Loucy (cell line): ENCODE measurements around the gene CPXM2.

Source experiments
- H2AFZ ChIP-seq: fragments of 200-600 bp; sonication (generic); 2 replicates; pipeline ENCODE4 v1.6.0; 2016; ENCODE audit warnings: antibody characterized with exemption, mild to moderate bottlenecking, low read length, moderate library complexity
- H3F3A ChIP-seq: fragments of 200-600 bp; 2 replicates; pipeline ENCODE4 v1.6.0; 2016; ENCODE audit warnings: antibody characterized with exemption, low read depth, mild to moderate bottlenecking
- H3K27me3 ChIP-seq: fragments of 200-600 bp; sonication (generic); 2 replicates; pipeline ENCODE4 v1.6.1; 2014; ENCODE audit warnings: low read length, mild to moderate bottlenecking; ENCODE audit not compliant: insufficient read depth, poor library complexity, severe bottlenecking
- H3K36me3 ChIP-seq: fragments of 200-600 bp; sonication (generic); 2 replicates; pipeline ENCODE4 v1.6.1; 2016; ENCODE audit warnings: low read length; ENCODE audit not compliant: insufficient read depth
- H3K4me1 ChIP-seq: fragments of 200-600 bp; sonication (generic); 2 replicates; pipeline ENCODE4 v1.5.1; 2014; ENCODE audit warnings: low read length, mild to moderate bottlenecking; ENCODE audit not compliant: insufficient read depth, poor library complexity, severe bottlenecking
- H3K4me2 ChIP-seq: fragments of 200-600 bp; sonication (generic); 2 replicates; pipeline ENCODE4 v1.6.0; 2014; ENCODE audit warnings: antibody characterized with exemption, low read length, low read depth, mild to moderate bottlenecking; ENCODE audit not compliant: poor library complexity, severe bottlenecking
- H3K4me3 ChIP-seq: fragments of 200-600 bp; sonication (generic); 2 replicates; pipeline ENCODE4 v1.5.1; 2014; ENCODE audit warnings: low read length, mild to moderate bottlenecking, mixed read lengths; ENCODE audit not compliant: poor library complexity, severe bottlenecking
- H3K79me2 ChIP-seq: fragments of 200-600 bp; sonication (generic); 2 replicates; pipeline ENCODE4 v1.6.1; 2014; ENCODE audit warnings: low read length; ENCODE audit not compliant: insufficient read depth
- H3K9ac ChIP-seq: fragments of 200-600 bp; sonication (generic); 2 replicates; pipeline ENCODE4 v1.6.0; 2014; ENCODE audit warnings: mild to moderate bottlenecking, low read depth, low read length, moderate library complexity; ENCODE audit not compliant: poor library complexity, severe bottlenecking
- H3K9me2 ChIP-seq: fragments of 200-600 bp; sonication (generic); replicated peaks from 2 replicates; pipeline ENCODE4 v1.6.1; 2016; ENCODE audit warnings: low read depth, low read length, mixed read lengths
- H3K9me3 ChIP-seq: fragments of 200-600 bp; sonication (generic); 2 replicates; pipeline ENCODE4 v1.6.1; 2014; ENCODE audit warnings: mild to moderate bottlenecking, antibody characterized with exemption, low read length, low read depth; ENCODE audit not compliant: insufficient read depth
- H4K20me1 ChIP-seq: fragments of 200-600 bp; sonication (generic); 2 replicates; pipeline ENCODE4 v1.6.0; 2014; ENCODE audit warnings: antibody characterized with exemption, low read length, mild to moderate bottlenecking; ENCODE audit not compliant: insufficient read depth, poor library complexity, severe bottlenecking
- CTCF ChIP-seq: fragments of 200-600 bp; sonication (generic); conservative IDR thresholded peaks from 2 replicates; pipeline ENCODE4 v1.5.1; 2014; ENCODE audit warnings: mild to moderate bottlenecking, antibody characterized with exemption, low read length
- EZH2phosphoT487 ChIP-seq: fragments of 200-600 bp; IDR thresholded peaks from 2 replicates; pipeline ENCODE4 v1.6.1; 2018; ENCODE audit warnings: antibody characterized with exemption, mild to moderate bottlenecking, moderate library complexity, borderline replicate concordance

CPXM2 gene

DNA sequence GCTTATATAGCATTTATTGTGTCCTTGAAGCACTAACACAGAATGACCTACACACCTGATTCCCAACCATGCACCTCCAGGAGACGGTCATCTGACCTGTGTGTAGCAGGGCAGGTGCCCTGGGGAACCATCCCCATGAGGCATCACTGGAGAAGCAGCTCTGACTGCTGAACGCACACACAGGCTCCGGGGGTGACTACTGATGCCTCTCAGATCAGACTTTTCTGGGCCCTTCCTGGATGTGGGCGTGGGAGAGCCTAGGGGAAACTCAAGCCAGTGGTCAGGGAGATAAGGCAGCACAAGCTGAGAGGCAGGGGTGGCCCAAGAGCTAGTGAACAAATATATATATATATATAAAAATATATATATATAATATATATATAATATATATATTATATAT is 37.6 kb downstream of the CPXM2 start:
- Histone ChIP-seq H3K4me3 (no peak overlapping the region), H3K79me2 (no peaks in the 10 kb centered on the region), H3K27me3 (no peaks in the 10 kb centered on the region), H2AFZ (no peak overlapping the region), H3K9ac (no peak overlapping the region), H4K20me1 (no peaks in the 10 kb centered on the region), H3K4me2 (no peak overlapping the region), H3K9me2 (no peaks in the 10 kb centered on the region), H3F3A (no peaks in the 10 kb centered on the region), H3K36me3 (no peaks in the 10 kb centered on the region), H3K9me3 (no peaks in the 10 kb centered on the region), H3K4me1 (no peaks in the 10 kb centered on the region)
- TF ChIP-seq EZH2phosphoT487 (no peak), CTCF (no peak)

- no peaks in the 10 kb centered on the region for H4K20me1 ChIP-seq
- no peak overlapping the region for H3K4me3 ChIP-seq
- H3K27me3 ChIP-seq = no peaks in the 10 kb centered on the region
- no peaks in the 10 kb centered on the region for H3K9me2 ChIP-seq
- no peak overlapping the region for H3K9ac ChIP-seq
- no peak for TF ChIP-seq CTCF
- no peak for TF ChIP-seq EZH2phosphoT487
- H3K4me1 ChIP-seq = no peaks in the 10 kb centered on the region
- no peaks in the 10 kb centered on the region for H3K36me3 ChIP-seq
- H3K9me3 ChIP-seq = no peaks in the 10 kb centered on the region
- H3K79me2 ChIP-seq = no peaks in the 10 kb centered on the region
- no peak overlapping the region for H2AFZ ChIP-seq
- no peak overlapping the region for H3K4me2 ChIP-seq
- H3F3A ChIP-seq = no peaks in the 10 kb centered on the region
Measured at GRCh38 chr10:123852411-123852951, 39.1 kb downstream of the CPXM2 start.

- Histone ChIP-seq H3K9me3 (no peaks in the 10 kb centered on the region), H3K27me3 (no peaks in the 10 kb centered on the region), H3K4me1 (no peaks in the 10 kb centered on the region), H3K4me3 (no peak overlapping the region), H2AFZ (no peak overlapping the region), H3K9ac (no peak overlapping the region), H3F3A (no peaks in the 10 kb centered on the region), H3K4me2 (no peak overlapping the region), H3K79me2 (no peaks in the 10 kb centered on the region), H3K9me2 (no peaks in the 10 kb centered on the region), H3K36me3 (no peaks in the 10 kb centered on the region), H4K20me1 (no peaks in the 10 kb centered on the region)
- TF ChIP-seq CTCF = no peak
- TF ChIP-seq EZH2phosphoT487 = no peak
Measured at GRCh38 chr10:123848564-123849457, 42.8 kb downstream of the CPXM2 start.
